HG02678 (cell line): ENCODE data around the gene AEBP1.

ENCODE experiments used
- ATAC-seq: cut with Tn5 transposase; IDR thresholded peaks from one replicate; pipeline ENCODE4 v1.9.1; 2021; ENCODE audit warnings: mild to moderate bottlenecking, moderate library complexity; ENCODE audit not compliant: unreplicated experiment

AEBP1 gene

DNA sequence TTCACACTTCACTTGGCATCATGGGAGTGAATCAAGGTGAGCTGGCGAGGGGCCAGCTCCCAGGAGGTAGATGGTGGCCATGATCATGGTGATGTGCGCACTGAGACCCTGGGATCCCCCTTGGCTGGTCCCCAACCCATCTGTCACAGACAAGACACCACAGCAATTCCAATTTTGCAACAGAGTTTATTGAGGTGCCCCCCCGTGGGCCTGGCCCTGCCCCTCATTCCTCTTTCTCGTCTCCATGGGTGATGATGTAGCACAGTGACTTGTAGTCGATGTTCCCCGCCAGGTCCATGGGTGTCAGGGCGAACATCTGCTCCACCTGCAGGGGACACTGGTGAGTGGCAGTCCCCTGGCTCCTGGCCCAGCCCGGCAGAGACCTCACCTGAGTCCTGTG is 34.6 kb downstream of the AEBP1 start:
- no peak for ATAC-seq

DNA sequence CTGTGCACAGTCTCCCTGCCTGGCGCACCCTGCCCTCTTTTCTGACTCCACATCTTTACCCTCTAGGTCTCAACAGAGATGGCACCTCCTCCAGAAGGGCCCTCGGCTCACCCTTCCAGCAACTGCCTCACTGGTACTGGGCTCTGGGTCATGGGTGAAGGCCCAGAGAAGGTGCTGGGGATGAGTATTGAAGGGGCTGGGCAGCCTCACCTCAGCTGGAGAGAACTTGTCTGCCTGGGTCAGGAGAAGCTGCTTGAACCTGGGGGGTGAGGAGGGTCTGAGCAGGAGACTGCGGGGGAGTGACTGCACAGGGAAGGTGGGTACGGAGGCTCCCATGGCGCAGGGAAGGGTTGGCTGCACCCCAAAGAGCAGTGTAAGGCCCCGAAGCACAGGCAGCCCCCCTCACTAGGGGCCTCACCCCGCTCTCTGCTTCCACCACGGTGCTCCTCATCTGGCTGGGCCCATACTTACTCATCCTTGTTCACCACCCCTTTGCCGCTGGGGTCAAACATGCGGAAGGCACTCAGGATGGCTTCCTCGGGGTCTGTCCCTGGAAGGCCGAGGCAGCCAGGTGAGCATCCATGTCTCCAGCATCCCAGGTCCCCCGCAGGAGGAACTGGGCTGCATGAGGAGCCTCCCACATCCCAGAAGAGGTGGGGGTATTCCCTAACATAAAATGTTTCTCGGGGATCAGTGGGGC is 35.3 kb downstream of the AEBP1 start:
- ATAC-seq: no peak

DNA sequence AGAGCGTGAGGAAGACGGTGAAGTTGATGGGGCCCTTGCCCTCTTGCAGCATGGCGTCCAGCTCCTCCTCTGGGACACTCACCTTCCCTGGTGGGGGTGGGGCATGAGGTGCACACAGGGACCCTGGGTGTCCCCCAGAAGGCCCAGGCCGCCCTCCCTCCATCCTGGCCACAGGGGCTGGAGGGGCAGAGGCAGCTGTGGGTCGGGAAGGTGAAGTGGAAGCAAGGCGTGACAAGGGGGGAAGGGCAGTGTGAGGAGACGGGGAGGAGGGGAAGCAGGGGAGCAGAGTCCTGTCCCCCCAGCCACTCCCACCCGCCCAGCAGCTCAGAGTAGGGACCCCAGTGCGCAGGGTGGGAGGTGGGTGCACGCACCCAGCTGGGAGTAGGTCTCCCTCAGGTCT is 36.2 kb downstream of the AEBP1 start:
- ATAC-seq: no peak

DNA sequence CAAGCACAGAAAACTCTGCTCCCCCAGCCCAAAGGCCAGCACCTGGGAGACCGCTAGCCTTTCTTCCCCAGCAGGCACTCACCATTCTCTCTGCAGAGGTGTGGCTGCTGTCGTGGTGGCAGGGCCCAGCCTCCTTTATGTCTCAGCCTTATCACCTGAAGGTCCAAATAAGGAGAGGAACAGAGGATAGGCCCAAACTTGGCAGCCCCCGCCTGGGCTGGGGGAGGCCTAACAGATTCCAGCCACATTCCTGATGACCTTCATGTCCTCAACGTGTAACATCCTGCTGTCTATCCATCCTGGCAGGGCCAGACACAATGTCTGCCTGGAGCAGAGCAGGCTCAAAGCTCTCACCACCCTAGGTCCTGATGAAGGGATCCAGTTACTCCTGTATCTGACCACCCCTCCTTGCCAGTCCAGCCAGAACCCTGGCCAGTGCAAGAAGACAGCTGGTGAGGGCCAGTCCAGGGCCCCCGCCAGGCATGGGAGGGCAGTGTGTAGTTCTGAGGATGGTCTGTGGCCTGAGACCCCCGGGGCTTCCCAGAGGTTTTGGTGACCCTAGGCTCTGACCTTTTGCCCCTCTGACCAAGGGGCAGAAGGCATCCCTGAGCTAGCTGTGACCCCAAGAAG is 37.2 kb downstream of the AEBP1 start, which contains the start of gene MYL7:
Gene MYL7, minus strand, starts transcription at position 112 of the 630 bp plus-strand sequence. Its CDS starts 27 bp downstream, at position 85.
- no peak for ATAC-seq

DNA sequence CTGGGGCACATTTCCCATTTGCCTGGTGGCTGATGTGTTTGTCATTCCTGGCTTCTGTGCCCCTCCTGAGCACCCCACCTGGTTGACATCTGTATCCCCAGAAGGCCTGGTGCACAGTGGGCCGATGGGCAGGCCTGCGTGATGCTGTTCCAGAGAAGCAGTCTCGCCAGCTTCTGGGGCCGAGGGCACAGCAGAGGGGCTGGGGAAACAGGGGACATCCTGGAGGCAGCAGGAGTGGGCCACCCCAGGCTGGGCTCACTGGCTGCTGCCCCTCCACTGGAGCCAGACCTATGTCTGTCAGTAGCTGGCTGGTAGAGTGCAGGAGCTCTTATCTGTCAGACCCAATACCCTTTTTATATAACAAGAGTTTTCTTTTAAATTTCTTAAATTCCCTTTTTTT is 37.9 kb downstream of the AEBP1 start:
- no peak for ATAC-seq

DNA sequence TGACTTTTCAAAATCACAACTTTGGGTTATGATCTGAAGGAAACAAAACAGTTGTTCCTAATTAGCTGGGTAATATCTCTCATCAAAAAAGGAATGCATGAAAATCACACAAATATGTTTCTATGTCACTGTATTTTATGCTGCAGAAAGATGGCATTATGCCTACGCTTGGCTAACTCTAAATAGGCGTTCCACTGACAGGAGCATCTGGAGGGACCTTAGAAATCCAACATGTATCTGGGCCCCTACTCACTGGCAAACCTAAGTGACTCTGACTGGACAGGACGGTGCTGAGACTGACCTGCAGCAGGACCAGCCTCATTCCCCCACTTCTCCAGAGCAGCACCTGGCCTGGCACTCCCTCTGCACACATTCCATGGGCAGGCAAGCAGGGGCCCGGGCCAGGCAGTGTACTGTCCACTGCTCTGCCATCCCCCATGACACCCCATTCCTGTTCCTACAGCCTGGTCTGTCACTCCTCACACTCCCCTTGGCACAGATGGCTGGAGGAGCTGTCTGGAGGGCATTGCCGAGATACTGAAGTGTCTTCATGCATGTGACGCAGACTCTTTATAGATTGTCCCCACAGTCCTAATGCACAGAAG is 39.6 kb downstream of the AEBP1 start:
- ATAC-seq: no peak

DNA sequence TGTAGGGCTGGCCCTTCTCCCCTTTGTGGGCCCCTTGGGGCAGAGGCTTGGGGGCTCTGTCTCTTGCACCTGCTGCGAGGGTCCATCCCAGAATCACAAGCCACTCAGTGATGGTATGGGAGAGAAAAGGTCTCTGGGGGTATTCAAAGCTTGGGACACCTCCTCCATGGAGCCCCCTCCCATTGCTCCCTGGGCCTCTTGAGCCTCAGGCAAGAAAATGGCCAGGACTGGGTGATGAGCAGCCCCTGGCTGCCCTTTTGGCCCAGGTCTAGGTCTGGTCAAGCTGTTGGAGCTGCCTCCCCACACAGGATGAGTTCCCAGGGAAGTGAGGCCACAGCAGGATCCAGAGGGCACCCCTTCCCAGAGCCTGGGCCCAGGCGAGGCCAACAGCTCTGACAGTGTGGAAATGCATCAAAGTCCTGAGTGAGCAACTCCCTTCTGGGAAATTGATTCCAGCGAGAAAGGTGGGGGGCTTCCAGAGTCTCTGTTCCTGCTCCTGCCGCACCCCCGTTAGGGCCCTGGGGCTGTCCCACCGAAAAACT is 40.4 kb downstream of the AEBP1 start:
- no peak for ATAC-seq

DNA sequence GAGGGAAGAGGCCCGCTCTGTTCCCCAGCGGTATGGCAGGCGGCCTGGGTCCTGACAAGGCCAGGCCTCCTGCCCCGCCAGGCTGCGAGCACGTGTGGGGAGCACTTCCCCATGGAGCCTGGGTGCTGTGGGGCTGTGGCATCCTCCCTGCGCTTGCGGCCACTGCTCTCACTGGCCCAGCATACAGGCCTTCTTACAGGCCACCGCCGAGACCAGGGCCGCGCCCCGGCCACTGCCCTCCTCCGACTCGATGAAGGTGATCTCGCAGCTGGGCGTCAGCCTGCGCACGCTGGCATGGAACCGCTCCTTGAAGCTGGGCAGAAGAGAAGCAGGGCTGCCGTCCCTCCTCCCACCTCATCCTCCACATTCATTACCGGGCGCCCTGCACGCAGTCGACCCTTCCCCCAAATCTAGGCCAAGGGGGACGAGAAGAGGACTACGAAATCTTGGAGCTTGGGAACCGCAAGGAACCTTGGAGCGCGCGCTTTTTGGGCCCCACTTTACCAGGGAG is 40.9 kb downstream of the AEBP1 start:
- ATAC-seq: no peak

DNA sequence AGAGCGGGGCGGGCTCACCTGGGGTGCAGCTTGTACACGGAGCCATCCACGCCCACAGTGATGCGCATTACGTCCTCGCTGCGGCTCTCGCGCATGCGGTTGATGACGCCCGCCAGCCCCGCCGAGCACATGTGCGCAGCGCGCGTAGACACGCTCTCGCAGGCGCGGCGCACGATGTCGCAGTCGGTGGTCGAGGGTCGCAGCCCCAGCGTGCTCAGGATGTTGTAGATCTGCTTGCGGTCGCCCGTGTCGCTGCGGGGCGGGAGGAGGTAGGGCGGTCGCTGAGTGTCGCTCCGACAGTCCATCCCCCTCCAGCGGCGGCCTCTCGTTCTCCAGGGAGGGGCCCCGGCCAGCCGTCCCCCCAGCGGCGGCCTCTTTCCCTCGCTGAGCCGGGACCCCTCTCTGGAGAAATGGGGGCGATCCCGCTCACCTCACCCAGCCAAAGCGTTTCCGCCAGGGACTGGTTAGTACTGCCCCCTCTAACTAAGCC is 41.4 kb downstream of the AEBP1 start:
- ATAC-seq: no peak

DNA sequence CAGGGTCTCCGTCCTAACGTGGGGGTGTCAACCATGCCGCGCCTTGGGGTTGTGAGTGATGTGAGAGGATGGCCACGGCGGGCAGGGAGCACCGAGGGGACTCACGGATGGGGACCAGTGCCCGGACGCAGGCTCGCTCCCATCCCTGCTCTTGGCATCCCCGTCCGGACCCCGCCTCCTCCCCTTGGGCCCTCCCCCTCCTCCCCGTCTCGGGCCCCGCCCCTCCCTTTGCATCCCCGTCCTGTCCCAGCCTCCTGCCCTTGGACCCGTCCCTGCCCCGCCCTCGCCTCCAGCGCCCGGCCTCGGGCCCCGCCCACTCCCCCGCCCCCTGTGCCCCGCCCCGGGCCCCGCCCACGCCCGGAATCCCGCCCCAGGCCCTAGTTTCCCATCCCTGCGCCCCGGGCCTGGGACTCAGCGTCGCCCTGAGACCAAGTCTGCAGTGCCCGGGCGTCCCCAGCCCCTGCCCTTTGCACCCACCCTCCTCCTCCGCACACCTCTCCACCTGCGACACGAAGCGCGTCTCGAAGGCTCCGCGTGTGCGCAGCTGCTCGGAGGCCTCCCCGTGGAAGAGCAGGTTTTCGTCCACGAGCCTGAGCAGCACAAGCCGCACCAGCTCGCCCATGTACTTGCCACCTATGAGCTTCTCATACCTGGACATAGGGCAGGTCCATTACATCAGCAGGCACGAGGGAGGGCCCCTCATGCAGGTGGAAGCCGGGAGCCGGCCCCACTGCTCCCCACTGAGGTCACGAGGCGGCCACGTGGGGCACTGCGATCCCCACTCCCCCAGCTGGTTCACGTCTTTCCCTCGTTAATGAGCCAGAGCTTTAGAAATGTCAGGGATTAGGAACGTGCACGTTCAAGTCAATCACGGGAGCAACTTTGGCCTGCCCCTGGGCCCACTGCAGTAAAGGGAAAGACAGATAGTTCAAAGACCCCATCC is 42.1 kb downstream of the AEBP1 start:
- no peak for ATAC-seq

DNA sequence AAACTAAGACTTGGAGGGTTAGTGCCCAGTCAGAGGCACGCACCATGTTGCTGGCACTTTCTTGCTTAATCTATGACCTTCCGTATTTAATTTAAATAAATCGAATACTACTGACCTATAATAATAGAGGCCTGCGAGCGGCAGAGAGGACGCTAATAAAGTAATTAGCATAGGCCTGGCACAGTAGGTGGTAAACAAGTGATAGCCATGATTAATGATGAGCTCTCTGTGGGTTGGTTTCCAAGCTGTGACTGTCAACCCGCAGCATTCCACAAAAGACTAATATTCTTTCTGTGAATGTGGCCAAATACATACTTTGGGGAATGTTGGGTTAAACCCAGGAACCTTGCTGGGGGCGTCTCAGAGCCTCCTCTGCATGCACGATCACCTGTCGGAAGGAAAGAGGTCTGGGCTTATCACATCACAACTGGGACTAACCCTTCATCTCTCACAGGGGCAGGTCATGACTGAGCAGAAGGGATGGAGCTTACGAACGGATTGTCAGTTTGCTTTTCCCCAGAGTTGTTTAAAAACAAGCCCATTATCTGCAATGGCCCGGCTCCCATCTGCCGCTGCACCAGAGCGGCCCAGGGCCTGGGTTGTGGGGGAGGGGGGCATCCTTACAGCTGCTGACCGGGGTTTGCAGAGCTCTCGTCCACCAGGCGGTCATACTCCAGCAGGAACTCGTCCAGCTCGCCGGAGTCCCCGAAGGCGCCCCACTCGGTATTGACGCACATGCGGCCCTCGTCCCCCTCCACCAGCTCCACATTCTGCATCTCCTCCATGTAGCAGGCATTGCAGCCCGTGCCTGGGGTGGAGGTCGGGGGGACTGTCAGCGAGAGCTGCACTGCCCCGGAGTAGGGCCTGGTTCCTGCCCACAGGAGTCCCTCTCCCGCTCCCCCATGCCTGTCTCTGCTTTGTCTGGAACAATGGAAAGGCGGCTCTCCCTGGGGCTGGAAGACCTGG is 43.2 kb downstream of the AEBP1 start:
- no peak for ATAC-seq

DNA sequence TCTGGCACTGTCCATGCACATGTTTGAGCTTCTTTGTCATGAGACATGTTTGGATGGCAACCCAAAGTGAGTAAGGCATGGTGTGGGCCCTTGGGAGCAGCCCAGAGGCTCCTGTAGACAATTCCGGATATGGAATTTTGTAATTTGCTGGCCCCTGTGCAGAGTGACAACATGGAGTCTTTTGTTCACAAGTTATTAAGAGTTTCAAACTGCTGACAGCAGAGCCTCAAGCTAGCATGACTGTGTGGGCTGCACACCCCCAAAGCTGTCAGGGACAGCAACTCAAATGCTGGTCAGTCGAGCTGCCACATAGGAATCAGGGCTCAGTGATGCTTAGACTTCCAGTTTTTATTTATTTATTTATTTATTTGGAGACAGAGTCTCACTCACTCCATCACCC is 44.0 kb downstream of the AEBP1 start:
- ATAC-seq: no peak

DNA sequence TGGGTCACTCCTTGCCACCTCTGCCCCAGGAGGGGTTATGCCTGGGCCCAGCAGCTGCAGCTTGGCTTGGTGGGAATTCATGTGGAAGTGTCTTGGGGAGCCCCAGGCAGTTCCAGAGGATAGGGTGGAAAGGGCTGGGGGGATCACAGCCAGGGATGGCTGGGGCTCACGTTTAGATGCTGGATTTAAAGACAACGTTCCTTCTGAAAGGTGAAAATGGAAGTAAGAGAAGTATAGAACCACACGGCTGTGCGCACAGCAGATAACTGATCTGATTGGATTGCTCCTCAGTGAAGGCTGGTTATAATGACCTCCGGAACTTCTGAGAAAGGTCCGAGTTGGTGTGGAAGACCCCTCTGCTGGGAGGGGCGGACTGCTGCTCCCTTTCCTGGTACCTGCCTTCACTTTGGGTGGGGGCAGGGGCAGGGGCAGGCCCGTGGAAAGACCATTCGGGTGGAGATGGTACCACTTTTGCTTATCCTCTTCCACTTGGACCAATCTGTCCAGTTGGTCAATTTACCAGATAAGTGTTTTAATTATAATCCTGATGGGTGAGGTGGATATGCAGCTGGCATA is 44.9 kb downstream of the AEBP1 start:
- no peak for ATAC-seq

DNA sequence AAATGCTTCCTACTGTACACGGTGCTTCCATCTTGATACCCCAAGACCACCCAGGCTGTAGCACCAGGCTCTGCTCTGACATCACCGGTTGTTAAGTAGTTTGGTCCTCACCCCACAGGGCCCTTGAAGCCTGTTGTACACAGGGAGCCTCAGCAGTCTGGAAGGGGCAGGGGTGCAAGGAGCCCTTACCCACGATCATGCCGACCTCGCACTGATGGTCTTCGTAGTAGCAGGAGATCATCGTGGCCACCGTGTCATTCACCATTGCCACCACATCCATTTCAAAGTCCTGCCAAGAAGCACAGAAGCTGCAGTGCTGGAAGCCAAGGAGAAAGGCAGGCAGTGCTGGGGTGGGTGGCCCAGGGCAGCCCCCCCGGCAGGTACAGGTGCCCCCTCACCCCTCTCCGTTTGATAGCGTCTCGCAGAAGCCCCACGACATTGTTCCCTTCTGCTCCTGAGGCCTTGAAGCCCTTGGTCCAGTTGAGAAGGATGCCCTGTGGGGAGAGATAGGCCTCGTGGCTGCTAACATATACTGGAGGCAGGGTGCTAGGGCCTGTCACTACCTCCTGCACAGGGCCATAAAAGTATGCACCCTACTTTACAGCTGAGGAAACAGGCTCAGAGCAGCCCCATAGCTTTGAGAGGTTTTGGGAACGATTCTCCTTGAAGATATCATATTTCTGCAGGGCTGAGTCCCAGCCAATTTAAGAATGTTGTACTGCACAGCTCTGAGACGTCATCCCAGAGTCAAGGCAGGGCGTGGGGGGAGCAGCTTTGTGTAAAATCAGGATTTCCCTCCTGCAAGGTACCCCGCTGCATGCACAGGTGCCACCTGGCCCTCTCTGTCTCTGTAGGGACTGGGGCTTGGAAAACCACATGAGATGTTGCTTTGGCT is 45.7 kb downstream of the AEBP1 start:
- no peak for ATAC-seq

DNA sequence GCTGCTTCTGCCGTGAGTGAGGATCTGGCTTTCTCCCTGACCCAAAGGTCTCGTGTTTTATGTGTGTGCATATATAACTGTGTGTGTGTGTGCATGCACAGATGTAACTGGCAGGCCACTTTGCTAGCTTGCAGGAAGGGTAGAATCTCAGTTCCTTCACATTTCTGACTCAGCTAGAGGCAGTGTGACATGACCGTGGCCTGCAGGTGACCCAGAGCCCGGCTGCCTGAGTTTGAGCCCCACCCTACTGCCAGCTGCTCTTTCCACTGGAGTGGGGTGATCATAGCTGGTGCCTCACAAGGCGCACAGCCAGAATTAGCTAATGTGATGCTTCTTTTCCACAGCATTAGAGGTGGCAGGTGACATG is 46.3 kb downstream of the AEBP1 start:
- no peak for ATAC-seq

DNA sequence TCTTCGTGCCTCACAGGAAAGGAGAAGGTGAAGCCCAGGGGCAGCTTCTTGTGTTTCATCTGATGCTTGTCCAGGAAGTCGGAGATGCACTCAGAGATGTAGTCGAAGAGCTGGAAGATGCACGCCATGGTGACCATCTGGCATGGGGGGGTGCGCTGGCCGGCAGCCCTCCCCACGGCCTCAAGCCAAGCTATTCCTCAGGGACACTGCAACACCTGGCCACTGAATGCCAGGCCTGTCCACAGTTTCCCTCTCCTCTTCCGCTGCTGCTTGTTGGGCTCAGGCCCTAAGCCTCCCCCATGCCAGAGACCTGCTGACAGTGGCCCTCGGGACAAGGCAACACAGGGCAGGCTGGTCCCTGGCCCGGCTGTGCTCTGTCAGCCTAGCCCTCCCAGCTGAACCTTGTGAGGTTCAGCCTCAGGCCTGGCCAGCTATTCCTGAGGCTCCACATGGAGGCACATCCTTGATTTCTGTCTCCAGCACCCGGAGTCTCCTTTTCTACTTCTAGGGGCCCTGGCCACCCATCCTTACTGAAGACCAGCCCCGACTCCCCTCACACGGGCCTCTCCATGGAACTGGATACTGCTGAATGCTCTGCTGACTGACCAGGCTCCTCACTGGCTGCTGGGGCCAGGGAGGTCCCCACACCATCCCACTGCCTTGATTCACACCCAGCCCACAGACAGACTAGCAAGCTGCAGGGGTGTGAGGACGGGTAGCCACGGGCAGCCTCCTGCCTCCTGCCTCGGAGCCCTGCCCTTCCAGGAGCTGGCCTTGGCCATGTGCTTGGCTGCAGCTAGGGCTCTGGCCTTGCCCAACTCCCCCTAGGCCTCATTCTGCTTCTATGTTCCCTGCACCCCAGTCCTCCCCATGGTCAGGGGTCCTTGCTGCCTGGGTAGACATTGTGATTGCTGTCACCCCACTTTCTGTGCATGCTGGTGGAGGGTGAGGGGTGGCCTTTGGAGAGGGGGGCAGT is 47.1 kb downstream of the AEBP1 start:
- ATAC-seq: no peak

DNA sequence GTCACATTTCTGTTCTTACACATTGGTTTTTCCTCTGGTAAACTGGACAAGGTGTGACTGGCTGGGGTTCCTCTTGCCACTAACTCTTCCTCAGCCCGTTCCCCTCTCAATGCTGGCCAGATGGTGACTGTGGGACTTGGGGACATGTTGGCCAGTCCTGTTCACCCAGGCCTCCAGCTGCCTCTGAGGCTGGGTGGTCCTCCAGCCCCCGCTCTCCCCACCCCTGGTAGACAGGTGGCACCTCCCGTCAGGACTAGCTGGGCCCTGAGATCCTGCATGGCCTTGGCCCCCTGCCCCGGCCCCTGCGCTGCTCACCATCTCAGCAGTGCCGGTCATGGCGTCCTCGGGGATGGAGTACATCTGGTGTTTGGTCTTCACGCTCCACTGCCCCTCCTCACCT is 47.8 kb downstream of the AEBP1 start:
- ATAC-seq: no peak
